NCI-H2227 (cell line): ENCODE data around the gene CORO2B.

Experiments used
- DNase-seq: peaks from one replicate; lab custom pipeline; 2025; ENCODE audit not compliant: unreplicated experiment; lab: John Stamatoyannopoulos, UW

Gene CORO2B

GRCh38 chr15:68695061-68695595 lies 116.3 kb downstream of the CORO2B start:
- DNase-seq, result no peak

GRCh38 chr15:68696414-68697363 lies 117.9 kb downstream of the CORO2B start:
- no peak for DNase-seq

GRCh38 chr15:68697711-68698690 lies 119.2 kb downstream of the CORO2B start:
- DNase-seq, result no peak

- DNase-seq, result no peak
Measured at GRCh38 chr15:68698708-68699107, 119.9 kb downstream of the CORO2B start.

- DNase-seq, result no peak
Measured at GRCh38 chr15:68699124-68699880, 120.5 kb downstream of the CORO2B start.

GRCh38 chr15:68699881-68700454 lies 121.2 kb downstream of the CORO2B start:
- no peak for DNase-seq

- peak; percentile 71 for DNase-seq
Measured at GRCh38 chr15:68700455-68701123, 121.8 kb downstream of the CORO2B start.

GRCh38 chr15:68701886-68702285 lies 123.1 kb downstream of the CORO2B start:
- no peak for DNase-seq

- no peak for DNase-seq
Measured at GRCh38 chr15:68704496-68705021, 125.8 kb downstream of the CORO2B start.

GRCh38 chr15:68706256-68706655 lies 127.5 kb downstream of the CORO2B start:
- DNase-seq, result no peak

- DNase-seq, result no peak
Measured at GRCh38 chr15:68706931-68707330, 128.1 kb downstream of the CORO2B start.

GRCh38 chr15:68707386-68707785 lies 128.6 kb downstream of the CORO2B start:
- DNase-seq, result no peak

- DNase-seq, result no peak
Measured at GRCh38 chr15:68709876-68710275, 131.1 kb downstream of the CORO2B start.

GRCh38 chr15:68710536-68710935 lies 131.7 kb downstream of the CORO2B start:
- DNase-seq, result no peak

GRCh38 chr15:68711406-68711805 lies 132.6 kb downstream of the CORO2B start:
- no peak for DNase-seq

GRCh38 chr15:68712886-68713285 lies 134.1 kb downstream of the CORO2B start:
- DNase-seq, result no peak

- no peak for DNase-seq
Measured at GRCh38 chr15:68713874-68714273, 135.1 kb downstream of the CORO2B start.

GRCh38 chr15:68715111-68715510 lies 136.3 kb downstream of the CORO2B start:
- DNase-seq, result no peak

GRCh38 chr15:68717951-68718350 lies 139.2 kb downstream of the CORO2B start:
- no peak for DNase-seq
